HTERT RPE-1 (cell line): ENCODE data around the gene OR51D1.

Experiments used
- in situ Hi-C: fragments of 300-500 bp; cut with MboI; formaldehyde crosslinking; loops from 4 replicates; pipeline ENCODE4 v1.14.3; 2020; ENCODE audit warnings: low sequenced_read_pairs

The OR51D1 gene

GRCh38 chr11:4636962-4637661 is at the start of gene OR51D1:
Gene OR51D1, plus strand, starts transcription at chr11:4637477. Its CDS starts 2,314 bp downstream, at chr11:4639791.
- in situ Hi-C loops = no loop called here

GRCh38 chr11:4589017-4589416 is 48.3 kb upstream of the OR51D1 start:
- in situ Hi-C loops = no loop called here

- in situ Hi-C loops = no loop called here
Measured at GRCh38 chr11:4593739-4594138, 43.5 kb upstream of the OR51D1 start, which contains the start of gene OR52I1. Gene OR52I1, plus strand, starts transcription at chr11:4594039. Its CDS starts 0 bp downstream, at chr11:4594039.

- in situ Hi-C loops = no loop called here
Measured at GRCh38 chr11:4605057-4605456, 32.2 kb upstream of the OR51D1 start.

GRCh38 chr11:4606231-4607015 is 30.9 kb upstream of the OR51D1 start:
- in situ Hi-C loops = no loop called here

- in situ Hi-C loops = no loop called here
Measured at GRCh38 chr11:4607096-4607495, 30.2 kb upstream of the OR51D1 start.

- in situ Hi-C loops = no loop called here
Measured at GRCh38 chr11:4607781-4608666, 29.3 kb upstream of the OR51D1 start, which contains the start of gene TRIM68. Gene TRIM68, minus strand, starts transcription at chr11:4608231. Its CDS starts 2,727 bp downstream, at chr11:4605504.

- in situ Hi-C loops = no loop called here
Measured at GRCh38 chr11:4610258-4610935, 26.9 kb upstream of the OR51D1 start.

GRCh38 chr11:4611986-4612385 is 25.3 kb upstream of the OR51D1 start:
- in situ Hi-C loops = no loop called here

- in situ Hi-C loops = no loop called here
Measured at GRCh38 chr11:4615856-4616444, 21.3 kb upstream of the OR51D1 start.

- in situ Hi-C loops = no loop called here
Measured at GRCh38 chr11:4619514-4619913, 17.8 kb upstream of the OR51D1 start.

GRCh38 chr11:4626207-4627099 is 10.8 kb upstream of the OR51D1 start:
- in situ Hi-C loops = no loop called here

GRCh38 chr11:4636136-4636535 is 1.1 kb upstream of the OR51D1 start:
- in situ Hi-C loops = no loop called here

GRCh38 chr11:4637662-4638047 is 378 bp downstream of the OR51D1 start:
- in situ Hi-C loops = no loop called here

GRCh38 chr11:4639931-4640330 is 2.7 kb downstream of the OR51D1 start:
- in situ Hi-C loops = no loop called here

GRCh38 chr11:4641501-4641900 is 4.2 kb downstream of the OR51D1 start:
- in situ Hi-C loops = no loop called here

- in situ Hi-C loops = no loop called here
Measured at GRCh38 chr11:4642043-4642442, 4.8 kb downstream of the OR51D1 start.

GRCh38 chr11:4643076-4643475 is 5.8 kb downstream of the OR51D1 start:
- in situ Hi-C loops = no loop called here

- in situ Hi-C loops = no loop called here
Measured at GRCh38 chr11:4643682-4644081, 6.4 kb downstream of the OR51D1 start, which contains the start of gene OR51E1. Gene OR51E1, plus strand, starts transcription at chr11:4643982. Its CDS starts 8,545 bp downstream, at chr11:4652527.
